Dedifferentiated amniotic fluid mesenchymal stem cell (primary cell): ENCODE data around the gene SLCO3A1.
"Not testable (repeated sequence)": the region's sequence is repeated elsewhere in the genome, so short reads cannot be mapped to it uniquely, and the experiment has no call there.

Experiments used
- DNase-seq: peaks from one replicate; pipeline ENCODE4 v3.0.0-alpha.2; 2016; ENCODE audit errors: extremely low spot score

Gene SLCO3A1

GRCh38 chr15:92207601-92208000, 354.1 kb downstream of the SLCO3A1 start:
- not testable (repeated sequence) for DNase-seq
